ENCODE measurements around the gene WWP2. TPM values are rescaled to one million over a fixed set of nuclear protein-coding genes. Genes with fewer than 3 reads are reported as not detected.
"Not testable (repeated sequence)": the region's sequence is repeated elsewhere in the genome, so short reads cannot be mapped to it uniquely, and the experiment has no call there.

WWP2 gene
- total RNA-seq, 1 experiment from 2014 or later = 40.2 TPM

GRCh38 chr16:69823831-69824563 is 61.9 kb downstream of the WWP2 start:
- H3K27ac Mint-ChIP-seq = peak overlapping the region in 2 of 3 experiments; percentile 62 to 72; a peak in 4 of 7 replicates
- no peak overlapping the region for H3K9ac ChIP-seq (ENCODE audit: extremely low read depth, insufficient read length, low read length)
- no peaks in the 10 kb centered on the region for H3K23me2 ChIP-seq (ENCODE audit: insufficient read length, low read depth, low read length, poor library complexity, severe bottlenecking)
- no peaks in the 10 kb centered on the region; a peak in 1 of 7 replicates for H3K36me3 Mint-ChIP-seq (ENCODE audit: insufficient read depth in 1 of 3, low read depth in 3 of 3)
- TF ChIP-seq CTCF (conservative IDR thresholded peaks at IDR 0.05) = no peak
- H2BK5ac ChIP-seq (ENCODE audit: insufficient read length, low read length) = no peak overlapping the region
- H2BK12ac ChIP-seq (ENCODE audit: insufficient read length, low read depth, low read length) = no peak overlapping the region
- H3K4me1 ChIP-seq (ENCODE audit: insufficient read depth, low read length) = peaks cover under 1% of the 10 kb centered on the region; the same call in 1 of the 2 replicates
- H2BK20ac ChIP-seq (ENCODE audit: low read depth, low read length, poor library complexity, severe bottlenecking) = no peak overlapping the region
- H3K4me1 Mint-ChIP-seq = peaks cover 7 to 15% of the 10 kb centered on the region in 2 experiments
- no peak overlapping the region for H4K8ac ChIP-seq (replicated peaks; ENCODE audit: insufficient read length, low read depth, low read length)
- no peak overlapping the region for H3T11ph ChIP-seq (ENCODE audit: low read length)
- H2AFZ ChIP-seq (ENCODE audit: low read length) = no peak overlapping the region
- H2BK15ac ChIP-seq (ENCODE audit: low read depth, low read length) = no peak overlapping the region
- no peak overlapping the region for H3K56ac ChIP-seq (ENCODE audit: insufficient read length, low read depth, low read length)
- H4K5ac ChIP-seq (ENCODE audit: insufficient read length, low read depth, low read length) = no peak overlapping the region
- no peak overlapping the region for H2AK5ac ChIP-seq (ENCODE audit: insufficient read length, low read length)
- no peaks in the 10 kb centered on the region for H3K27me3 ChIP-seq (ENCODE audit: insufficient read depth, low read length)
- no peak for DNase-seq
- no peaks in the 10 kb centered on the region for H3K79me2 ChIP-seq (ENCODE audit: insufficient read depth, low read length)
- no peaks in the 10 kb centered on the region for H3K79me1 ChIP-seq (ENCODE audit: insufficient read depth, low read depth, low read length, poor library complexity, severe bottlenecking)
- H4K91ac ChIP-seq (ENCODE audit: insufficient read length, low read depth, low read length) = no peak overlapping the region
- H3K23ac ChIP-seq (ENCODE audit: insufficient read length, low read depth, low read length) = no peak overlapping the region
- H3K4me3 Mint-ChIP-seq = no peak overlapping the region
- H3K9me3 ChIP-seq (ENCODE audit: control insufficient read depth, low read depth, low read length) = no peaks in the 10 kb centered on the region
- no peaks in the 10 kb centered on the region for H4K20me1 ChIP-seq (ENCODE audit: control insufficient read depth, insufficient read depth, insufficient read length)
- H3K9me3 Mint-ChIP-seq = no peaks in the 10 kb centered on the region
- H2BK120ac ChIP-seq (ENCODE audit: low read depth, low read length, poor library complexity, severe bottlenecking) = no peak overlapping the region
- H3K27ac ChIP-seq (ENCODE audit: insufficient read length, low read depth, low read length) = no peak overlapping the region
- no peaks in the 10 kb centered on the region for H3K27me3 Mint-ChIP-seq (ENCODE audit: low read depth)
- WGBS (ENCODE audit: extremely low coverage, insufficient read length, low lambda C conversion rate) = no CpG with 5 or more reads among the region's 10 CpGs
- no peak overlapping the region for H3K4ac ChIP-seq (ENCODE audit: low read depth, low read length)
- no peak overlapping the region for H3K4me2 ChIP-seq (ENCODE audit: insufficient read depth, insufficient read length, low read length)
- H3K14ac ChIP-seq (ENCODE audit: insufficient read depth, low read length) = no peak overlapping the region
- no peak overlapping the region for H3K18ac ChIP-seq (ENCODE audit: insufficient read length, low read depth, low read length)

- H3K56ac ChIP-seq (ENCODE audit: insufficient read length, low read depth, low read length); DNase-seq; H3K18ac ChIP-seq (ENCODE audit: insufficient read length, low read depth, low read length); H2AK5ac ChIP-seq (ENCODE audit: insufficient read length, low read length); H3K9me3 Mint-ChIP-seq; H4K20me1 ChIP-seq (ENCODE audit: control insufficient read depth, insufficient read depth, insufficient read length); H2AFZ ChIP-seq (ENCODE audit: low read length); H3K4me3 Mint-ChIP-seq; H4K91ac ChIP-seq (ENCODE audit: insufficient read length, low read depth, low read length); H4K8ac ChIP-seq (replicated peaks; ENCODE audit: insufficient read length, low read depth, low read length); H3K27ac ChIP-seq (ENCODE audit: insufficient read length, low read depth, low read length); H3K36me3 Mint-ChIP-seq (ENCODE audit: insufficient read depth in 1 of 3, low read depth in 3 of 3); H3K23me2 ChIP-seq (ENCODE audit: insufficient read length, low read depth, low read length, poor library complexity, severe bottlenecking); H3K14ac ChIP-seq (ENCODE audit: insufficient read depth, low read length); H3K4ac ChIP-seq (ENCODE audit: low read depth, low read length); H4K5ac ChIP-seq (ENCODE audit: insufficient read length, low read depth, low read length); H3K4me1 Mint-ChIP-seq; H3K9me3 ChIP-seq (ENCODE audit: control insufficient read depth, low read depth, low read length); H2BK12ac ChIP-seq (ENCODE audit: insufficient read length, low read depth, low read length); H2BK5ac ChIP-seq (ENCODE audit: insufficient read length, low read length); H2BK120ac ChIP-seq (ENCODE audit: low read depth, low read length, poor library complexity, severe bottlenecking); H3K27me3 Mint-ChIP-seq (ENCODE audit: low read depth); H2BK15ac ChIP-seq (ENCODE audit: low read depth, low read length); H3K79me1 ChIP-seq (ENCODE audit: insufficient read depth, low read depth, low read length, poor library complexity, severe bottlenecking); H3K27me3 ChIP-seq (ENCODE audit: insufficient read depth, low read length); H3K79me2 ChIP-seq (ENCODE audit: insufficient read depth, low read length); H3K4me1 ChIP-seq (ENCODE audit: insufficient read depth, low read length); H2BK20ac ChIP-seq (ENCODE audit: low read depth, low read length, poor library complexity, severe bottlenecking); H3K4me2 ChIP-seq (ENCODE audit: insufficient read depth, insufficient read length, low read length); H3T11ph ChIP-seq (ENCODE audit: low read length); H3K23ac ChIP-seq (ENCODE audit: insufficient read length, low read depth, low read length); H3K9ac ChIP-seq (ENCODE audit: extremely low read depth, insufficient read length, low read length): not testable (repeated sequence)
- peak overlapping the region in 1 of 3 experiments; percentile 28; a peak in 2 of 7 replicates for H3K27ac Mint-ChIP-seq
- no CpG with 5 or more reads among the region's 4 CpGs for WGBS (ENCODE audit: extremely low coverage, insufficient read length, low lambda C conversion rate)
Observed at GRCh38 chr16:69824564-69825142, 62.5 kb downstream of the WWP2 start.

All from H9 (cell line).